Natural killer cell treated with Interleukin-12 subunit alpha and Interleukin-12 subunit beta and Interleukin-15 and Interleukin-18, amount 100 ng/mL, for 72 hours (primary cell): ENCODE data around the gene TMEM53. TPM values are rescaled to one million over a fixed set of nuclear protein-coding genes. Genes with fewer than 3 reads are reported as not detected.

ENCODE experiments used
- ATAC-seq, 2 donors: fragments of 150-1000 bp; cut with Tn5 transposase in 1 of 2; sonication (Bioruptor Pico), chemical (Tn5 transposase) in 1 of 2; 2 replicates each; pipeline ENCODE4 v1.10.0; 2021
- DNase-seq: peaks from one replicate; pipeline ENCODE4 v3.0.0; 2022; ENCODE audit warnings: low spot score
- H3K27ac Mint-ChIP-seq, 2 donors: 1 replicate in 1 of 2; 2 replicates in 1 of 2; pipeline ENCODE4 v1.8.0; 2022; ENCODE audit warnings: mixed read lengths in 2 of 2, mild to moderate bottlenecking in 1 of 2, moderate library complexity in 1 of 2
- H3K27me3 Mint-ChIP-seq, 2 donors: 1 replicate in 1 of 2; 2 replicates in 1 of 2; pipeline ENCODE4 v1.8.0; 2022; ENCODE audit warnings: mixed read lengths in 2 of 2
- H3K36me3 Mint-ChIP-seq: one replicate; pipeline ENCODE4 v1.8.0; 2022; ENCODE audit warnings: mixed read lengths
- H3K4me1 Mint-ChIP-seq, 2 donors: 1 replicate in 1 of 2; 2 replicates in 1 of 2; pipeline ENCODE4 v1.8.0; 2022; ENCODE audit warnings: low read depth in 2 of 2, mixed read lengths in 2 of 2, mild to moderate bottlenecking in 1 of 2
- H3K4me3 Mint-ChIP-seq: one replicate; pipeline ENCODE4 v1.8.0; 2022; ENCODE audit warnings: mixed read lengths
- H3K9me3 Mint-ChIP-seq: 2 replicates; pipeline ENCODE4 v1.8.0; 2022; ENCODE audit warnings: mixed read lengths
- total RNA-seq, 2 donors: library from RNA; stranded (reverse); gene quantifications; one replicate each; pipeline ENCODE4 v1.2.3, GENCODE V29; 2022

The TMEM53 gene
- total RNA-seq, 2 donors from 2014 or later = 2.8 to 3.8 TPM

GRCh38 chr1:44631333-44631646 lies 43.0 kb downstream of the TMEM53 start:
- no peak for ATAC-seq
- Mint-ChIP-seq H3K27me3 (no peaks in the 10 kb centered on the region), H3K9me3 (peaks cover 5% of the 10 kb centered on the region), H3K4me1 (peaks cover 35 to 41% of the 10 kb centered on the region in 2 donors), H3K27ac (peak overlapping the region; percentile 82 to 92), H3K4me3 (peak overlapping the region; percentile 93), H3K36me3 (peaks cover 5% of the 10 kb centered on the region)
- no peak for DNase-seq

DNA sequence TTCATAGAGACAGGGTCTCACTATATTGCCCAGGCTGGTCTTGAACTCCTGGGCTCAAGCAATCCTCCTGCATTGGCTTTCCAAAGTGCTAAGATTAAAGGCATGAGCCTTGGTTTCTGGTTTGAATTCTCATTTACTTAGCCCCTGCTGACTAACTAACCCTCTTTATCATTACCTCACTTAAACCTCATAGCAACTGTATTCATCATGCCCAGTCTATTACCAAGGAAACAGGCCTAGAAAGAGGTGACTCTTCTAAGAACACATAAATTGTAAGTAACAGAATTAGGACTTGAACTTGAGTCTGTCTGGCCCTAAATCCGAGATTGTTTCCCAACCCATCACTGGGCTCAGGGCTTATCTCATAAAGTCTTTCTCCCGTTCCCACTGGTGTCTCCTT lies 44.2 kb downstream of the TMEM53 start:
- no peak for ATAC-seq
- no peaks in the 10 kb centered on the region for H3K27me3 Mint-ChIP-seq
- DNase-seq = no peak
- H3K4me1 Mint-ChIP-seq = peaks cover 33 to 41% of the 10 kb centered on the region in 2 donors
- peak overlapping the region; percentile 93 for H3K4me3 Mint-ChIP-seq
- peaks cover 5% of the 10 kb centered on the region for H3K36me3 Mint-ChIP-seq
- H3K9me3 Mint-ChIP-seq = peaks cover 5% of the 10 kb centered on the region
- H3K27ac Mint-ChIP-seq = peak overlapping the region; percentile 82 to 92

DNA sequence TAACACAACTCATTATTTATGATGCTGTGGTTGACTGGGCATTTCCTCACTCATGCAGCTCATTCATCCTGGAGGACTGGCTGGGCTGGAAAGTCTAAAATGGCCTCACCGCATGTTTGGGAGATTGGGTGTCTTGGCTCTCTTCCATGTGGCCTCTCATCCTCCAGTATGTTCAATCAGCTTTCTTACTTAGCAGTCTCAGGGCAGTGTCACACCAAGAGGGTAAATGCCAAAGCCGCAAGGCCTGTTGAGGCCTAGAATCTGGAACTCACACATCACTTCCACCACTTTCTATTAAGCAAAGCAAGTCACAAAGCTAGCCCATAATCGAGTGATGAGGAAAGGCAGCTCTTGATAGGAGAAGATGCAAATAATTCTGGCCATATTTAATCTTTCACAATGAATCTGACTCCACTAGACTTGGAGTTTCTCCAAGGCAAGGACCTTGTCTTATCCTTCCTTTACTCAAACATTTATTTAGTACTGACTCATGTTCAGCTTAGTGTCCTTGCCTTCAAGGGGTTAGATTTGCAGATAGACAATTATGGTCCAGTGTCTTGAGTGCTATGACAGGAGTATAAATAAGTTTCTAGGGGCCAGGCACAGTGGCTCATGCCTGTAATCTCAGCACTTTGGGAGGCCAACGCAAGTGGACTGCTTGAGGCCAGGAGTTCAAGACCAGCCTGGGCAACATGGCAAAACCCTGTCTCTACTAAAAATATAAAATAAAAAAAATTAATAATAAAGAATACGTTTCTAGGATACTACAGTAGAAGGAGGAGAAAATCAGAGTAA lies 45.1 kb downstream of the TMEM53 start:
- ATAC-seq = no peak

GRCh38 chr1:44625348-44625747 lies 48.9 kb downstream of the TMEM53 start:
- DNase-seq (no peak), ATAC-seq (no peak)
- no peak overlapping the region for H3K4me3 Mint-ChIP-seq
- H3K9me3 Mint-ChIP-seq = no peaks in the 10 kb centered on the region
- H3K4me1 Mint-ChIP-seq = peaks cover 2 to 5% of the 10 kb centered on the region in 2 donors
- H3K27me3 Mint-ChIP-seq = no peaks in the 10 kb centered on the region
- no peak overlapping the region for H3K27ac Mint-ChIP-seq
- peaks cover under 1% of the 10 kb centered on the region for H3K36me3 Mint-ChIP-seq

More for the DNA sequence above, 45.1 kb downstream of the TMEM53 start:
- H3K27ac Mint-ChIP-seq = no peak overlapping the region
- no peak overlapping the region for H3K4me3 Mint-ChIP-seq
- no peak for DNase-seq
- H3K27me3 Mint-ChIP-seq = no peaks in the 10 kb centered on the region
- H3K4me1 Mint-ChIP-seq = peaks cover 23 to 32% of the 10 kb centered on the region in 2 donors
- peaks cover 5% of the 10 kb centered on the region for H3K9me3 Mint-ChIP-seq
- H3K36me3 Mint-ChIP-seq = peaks cover 5% of the 10 kb centered on the region

- Mint-ChIP-seq H3K4me1 (peaks cover 0 to 3% of the 10 kb centered on the region in 2 donors), H3K27me3 (no peaks in the 10 kb centered on the region), H3K9me3 (no peaks in the 10 kb centered on the region), H3K27ac (no peak overlapping the region), H3K4me3 (no peak overlapping the region), H3K36me3 (no peaks in the 10 kb centered on the region)
- DNase-seq (no peak), ATAC-seq (no peak)
These were observed 49.9 kb downstream of the TMEM53 start for GRCh38 chr1:44624268-44624901.

DNA sequence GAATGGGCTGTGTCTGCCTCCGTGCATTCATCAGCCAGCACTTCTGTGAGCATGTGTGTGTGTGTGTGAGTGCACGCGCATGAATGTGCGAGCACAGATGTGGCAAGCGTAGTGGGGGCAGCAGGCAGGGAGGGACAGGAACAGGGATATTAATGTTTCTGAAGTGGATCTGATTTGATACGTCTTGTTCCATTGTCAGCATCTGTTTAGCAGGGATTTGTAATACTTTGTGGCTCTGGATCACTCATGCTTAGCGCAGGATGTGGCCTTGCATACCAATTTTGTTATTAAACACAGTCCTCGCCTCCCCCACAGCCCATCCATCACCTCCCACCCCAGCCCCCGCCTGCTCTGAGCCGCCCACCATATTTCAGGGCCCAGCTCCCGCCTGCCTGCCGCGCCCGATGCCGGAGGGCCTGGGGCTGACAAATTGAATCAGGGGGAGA lies 52.4 kb downstream of the TMEM53 start:
- DNase-seq (no peak), ATAC-seq (no peak)
- H3K27ac Mint-ChIP-seq = no peak overlapping the region
- H3K27me3 Mint-ChIP-seq = no peaks in the 10 kb centered on the region
- H3K9me3 Mint-ChIP-seq = no peaks in the 10 kb centered on the region
- H3K36me3 Mint-ChIP-seq = no peaks in the 10 kb centered on the region
- H3K4me3 Mint-ChIP-seq = no peak overlapping the region
- H3K4me1 Mint-ChIP-seq = peaks cover 0 to 3% of the 10 kb centered on the region in 2 donors

- Mint-ChIP-seq H3K9me3 (no peaks in the 10 kb centered on the region), H3K4me3 (no peak overlapping the region), H3K27me3 (no peaks in the 10 kb centered on the region), H3K36me3 (no peaks in the 10 kb centered on the region), H3K4me1 (peaks cover 0 to 3% of the 10 kb centered on the region in 2 donors), H3K27ac (no peak overlapping the region)
- no peak for DNase-seq
- no peak for ATAC-seq
These were observed 54.2 kb downstream of the TMEM53 start for GRCh38 chr1:44620072-44620471.

- Mint-ChIP-seq H3K4me3 (no peak overlapping the region), H3K36me3 (no peaks in the 10 kb centered on the region), H3K27me3 (no peaks in the 10 kb centered on the region), H3K9me3 (no peaks in the 10 kb centered on the region), H3K4me1 (peaks cover 0 to 3% of the 10 kb centered on the region in 2 donors), H3K27ac (no peak overlapping the region)
- ATAC-seq = no peak
- no peak for DNase-seq
These were observed 54.9 kb downstream of the TMEM53 start for GRCh38 chr1:44619261-44619900.

DNA sequence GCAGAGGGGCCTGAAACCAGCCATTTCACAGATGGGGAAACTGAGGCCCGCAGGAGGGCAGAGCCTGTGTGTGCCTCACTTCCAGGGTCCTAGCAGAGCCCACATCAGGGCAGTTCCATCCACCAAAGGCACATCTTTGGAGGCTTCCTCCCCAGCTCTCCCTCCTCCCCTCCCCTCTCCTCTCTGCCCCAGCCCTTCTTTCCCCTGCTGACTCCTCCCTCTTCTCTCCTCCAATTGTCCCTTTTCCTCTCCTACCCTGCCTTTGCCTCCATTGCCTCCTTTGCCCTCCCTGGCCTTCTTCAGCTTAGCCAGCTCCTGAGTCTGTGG lies 56.6 kb downstream of the TMEM53 start:
- Mint-ChIP-seq H3K4me1 (peaks cover 0 to 3% of the 10 kb centered on the region in 2 donors), H3K4me3 (no peak overlapping the region), H3K36me3 (no peaks in the 10 kb centered on the region), H3K27ac (no peak overlapping the region), H3K27me3 (no peaks in the 10 kb centered on the region), H3K9me3 (no peaks in the 10 kb centered on the region)
- ATAC-seq (no peak), DNase-seq (no peak)

DNA sequence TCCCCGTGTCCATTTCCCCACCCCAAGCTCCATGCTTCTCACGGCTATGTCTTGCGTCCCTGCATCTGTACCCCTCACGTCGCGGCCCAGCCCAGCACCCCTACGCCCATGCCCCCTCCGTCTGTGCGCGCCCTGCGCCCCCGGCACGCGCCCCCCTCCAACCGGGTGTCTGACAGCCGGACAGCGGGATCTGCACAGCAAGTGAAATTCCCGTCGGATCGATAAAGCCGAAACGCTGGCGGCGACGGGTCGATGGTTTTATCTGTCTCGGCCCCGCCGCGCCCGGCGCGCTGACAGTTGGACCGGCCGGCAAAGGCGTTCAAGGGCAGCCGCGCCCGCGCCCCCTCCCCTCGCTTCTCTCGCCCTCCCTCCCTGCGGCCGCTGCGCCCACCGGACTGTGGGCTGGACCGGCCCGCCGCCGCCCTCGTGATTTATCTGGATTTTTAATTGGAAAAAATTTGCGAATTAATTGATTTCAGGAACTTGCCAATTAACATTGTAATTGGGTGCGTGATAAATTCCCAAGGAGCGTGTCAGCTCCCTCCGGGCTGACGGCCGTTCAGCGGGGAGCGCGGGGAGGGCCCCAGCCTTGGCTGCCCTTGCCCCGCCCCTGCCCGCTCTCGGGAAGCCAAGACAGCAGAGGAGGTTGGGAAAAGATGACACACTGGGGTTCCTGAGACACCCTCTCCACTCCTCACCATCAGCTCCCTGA lies 57.1 kb downstream of the TMEM53 start:
- Mint-ChIP-seq H3K27me3 (no peaks in the 10 kb centered on the region), H3K9me3 (no peaks in the 10 kb centered on the region), H3K4me1 (peaks cover 0 to 3% of the 10 kb centered on the region in 2 donors), H3K36me3 (no peaks in the 10 kb centered on the region), H3K4me3 (no peak overlapping the region), H3K27ac (no peak overlapping the region)
- ATAC-seq = no peak
- DNase-seq = no peak

DNA sequence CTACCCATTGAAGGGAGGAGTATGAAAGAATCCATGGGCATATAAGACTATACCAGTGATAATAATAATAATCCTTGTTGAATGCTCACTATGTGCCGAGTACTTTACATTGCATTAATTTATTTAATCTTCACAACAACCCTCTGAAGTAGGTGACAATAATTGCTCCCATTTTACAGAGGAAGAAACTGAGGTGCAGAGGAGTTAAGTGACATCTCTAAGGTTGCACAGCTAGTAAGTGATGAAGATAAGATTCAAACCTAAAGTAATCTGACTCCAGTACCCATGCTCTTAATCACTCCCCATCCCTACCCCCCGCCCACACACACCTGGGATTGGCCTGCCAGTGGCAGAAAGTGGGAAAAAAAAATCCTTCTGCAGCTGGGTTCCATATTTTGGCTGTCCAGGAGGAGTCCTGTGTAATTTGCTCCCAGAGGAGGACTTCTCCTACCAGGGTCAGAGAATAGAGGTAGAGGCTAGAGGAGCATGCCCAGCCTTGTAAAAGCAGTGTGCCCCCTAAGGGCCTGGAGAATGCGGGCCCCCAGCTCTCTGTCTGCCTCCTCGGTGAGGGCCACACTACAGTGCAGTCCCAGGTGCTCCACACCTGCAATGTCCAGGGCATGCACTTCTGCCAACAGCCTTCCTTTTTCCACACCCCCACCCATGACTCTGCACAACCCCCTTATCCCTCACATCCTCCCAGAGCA lies 57.8 kb downstream of the TMEM53 start:
- Mint-ChIP-seq H3K4me1 (no peaks in the 10 kb centered on the region), H3K36me3 (no peaks in the 10 kb centered on the region), H3K27ac (no peak overlapping the region), H3K4me3 (no peak overlapping the region), H3K9me3 (no peaks in the 10 kb centered on the region), H3K27me3 (no peaks in the 10 kb centered on the region)
- DNase-seq = no peak
- ATAC-seq = no peak

GRCh38 chr1:44613941-44614340 lies 60.3 kb downstream of the TMEM53 start:
- Mint-ChIP-seq H3K27ac (no peak overlapping the region), H3K4me1 (no peaks in the 10 kb centered on the region), H3K36me3 (no peaks in the 10 kb centered on the region), H3K27me3 (no peaks in the 10 kb centered on the region), H3K9me3 (no peaks in the 10 kb centered on the region), H3K4me3 (no peak overlapping the region)
- ATAC-seq (no peak), DNase-seq (no peak)

DNA sequence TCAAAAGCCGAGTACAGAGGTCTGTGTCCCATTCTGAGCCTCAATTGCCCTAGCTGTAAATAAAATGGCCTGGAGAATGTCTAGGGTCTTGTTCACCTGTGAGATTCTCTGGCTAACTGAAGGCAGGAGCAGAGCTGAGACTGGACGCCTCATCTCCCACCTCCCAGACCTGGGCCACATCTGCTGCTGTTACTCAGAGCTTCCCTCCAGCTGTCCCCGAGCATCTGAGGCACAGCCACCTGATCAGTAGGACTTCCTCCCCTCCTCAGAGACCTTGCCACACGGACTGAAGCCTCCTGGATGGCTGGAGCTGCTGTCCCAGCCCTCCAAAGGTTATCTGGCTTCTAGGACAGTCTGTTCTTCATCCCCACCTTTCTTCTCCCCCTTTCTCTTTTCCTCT lies 62.4 kb downstream of the TMEM53 start:
- H3K36me3 Mint-ChIP-seq = no peaks in the 10 kb centered on the region
- H3K4me3 Mint-ChIP-seq = no peak overlapping the region
- peaks cover 0 to 3% of the 10 kb centered on the region in 2 donors for H3K27me3 Mint-ChIP-seq
- no peak for ATAC-seq
- H3K4me1 Mint-ChIP-seq = no peaks in the 10 kb centered on the region
- no peaks in the 10 kb centered on the region for H3K9me3 Mint-ChIP-seq
- H3K27ac Mint-ChIP-seq = no peak overlapping the region
- DNase-seq = no peak
